ENCODE results near the gene ELAVL2. TPM values are rescaled to one million over a fixed set of nuclear protein-coding genes. Genes with fewer than 3 reads are reported as not detected.

The ELAVL2 gene
- total RNA-seq, 1 donor from 2014 or later, result not detected

GRCh38 chr9:23665051-23665450, 161.0 kb downstream of the ELAVL2 start:
- no peak for DNase-seq (ENCODE audit: low spot score)

DNA sequence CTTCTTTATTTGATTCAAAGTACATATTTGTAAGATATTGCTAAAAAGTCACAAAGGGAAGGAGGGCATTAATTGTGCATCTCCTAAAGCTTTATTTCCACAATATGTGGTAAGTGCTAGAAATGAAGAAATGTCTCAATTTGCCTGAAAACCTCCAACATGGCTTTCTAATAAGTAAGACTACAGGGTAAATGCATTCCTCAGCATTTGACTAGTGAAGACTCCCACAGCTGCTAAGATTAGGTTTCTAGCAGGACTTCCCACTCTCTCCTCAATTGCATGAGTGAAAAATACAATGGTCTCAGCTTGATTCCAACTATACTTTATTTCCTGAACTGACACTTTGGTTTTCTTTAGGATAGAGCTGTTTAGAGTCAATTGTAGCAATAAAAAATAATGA, 162.1 kb downstream of the ELAVL2 start:
- no peak for DNase-seq (ENCODE audit: low spot score)

DNA sequence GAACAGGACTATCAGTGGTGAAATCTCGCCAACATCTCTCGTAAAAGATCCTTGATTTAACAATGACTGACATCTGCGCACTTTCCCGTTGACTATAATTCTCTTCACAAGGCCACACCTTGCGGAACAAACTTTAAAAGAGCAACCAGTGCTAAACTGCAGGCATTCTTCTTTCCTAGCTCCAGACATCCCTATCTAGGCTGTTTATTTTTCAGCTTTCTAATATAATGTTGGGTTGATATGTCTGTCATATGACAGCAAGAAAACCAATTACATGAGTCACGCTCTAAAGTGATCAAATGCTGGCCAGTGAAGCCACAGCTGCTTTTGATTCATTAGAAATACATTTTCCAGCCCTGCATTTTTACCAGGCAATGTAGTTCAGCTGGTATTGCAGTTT, 162.5 kb downstream of the ELAVL2 start:
- no peak for DNase-seq (ENCODE audit: low spot score)

DNA sequence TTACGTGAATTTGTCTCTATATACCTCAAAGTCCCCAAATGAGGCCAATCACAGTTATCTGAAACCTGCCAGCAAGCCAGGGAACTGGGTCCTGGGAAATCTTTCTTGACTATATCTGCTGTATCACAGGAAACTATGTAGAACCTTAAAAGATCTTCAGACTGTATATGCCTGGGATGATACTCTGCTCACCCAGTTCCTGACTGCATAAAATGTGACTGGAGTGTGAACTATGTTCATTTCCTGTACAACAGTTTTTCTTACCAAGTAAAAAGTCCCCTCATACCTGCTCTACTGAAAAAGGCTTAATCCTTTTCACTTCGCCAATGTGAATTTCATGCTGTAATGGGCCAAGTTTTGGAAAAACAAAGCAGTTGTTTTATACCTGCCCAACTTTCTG, 162.9 kb downstream of the ELAVL2 start:
- DNase-seq (ENCODE audit: low spot score), result no peak

- no peak for DNase-seq (ENCODE audit: low spot score)
These were observed 163.7 kb downstream of the ELAVL2 start for GRCh38 chr9:23662320-23662719.

DNA sequence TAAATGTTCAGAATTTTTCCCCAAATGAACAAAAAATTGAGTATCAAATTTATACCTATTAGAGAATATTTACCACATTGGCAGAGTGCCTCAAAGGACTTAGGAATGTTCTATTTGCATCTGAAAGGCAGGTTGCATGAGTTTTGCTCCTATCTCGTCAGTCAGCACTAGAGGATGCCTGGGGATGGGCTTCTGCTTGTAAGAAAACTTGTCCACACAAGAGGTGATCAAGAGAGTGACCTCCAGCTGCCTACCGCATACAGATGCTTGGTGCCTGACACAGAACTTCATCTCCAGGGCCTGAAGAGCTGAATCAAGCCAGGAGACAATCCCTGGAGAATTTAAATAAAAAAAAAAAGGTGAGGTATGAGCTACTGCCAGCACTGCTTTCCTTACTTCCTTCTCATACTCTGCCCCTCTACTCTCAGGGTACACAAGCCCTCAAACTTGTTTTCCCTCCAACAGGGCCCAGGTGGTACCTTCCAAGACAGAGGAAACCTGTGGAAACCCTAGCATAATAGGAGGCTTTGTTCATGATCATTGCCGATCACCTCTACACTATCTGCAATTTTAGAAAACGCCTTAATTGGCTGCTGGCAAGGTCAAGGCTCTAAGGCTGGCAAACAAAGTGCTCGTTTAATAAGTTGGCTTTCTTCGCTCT, 166.6 kb downstream of the ELAVL2 start:
- DNase-seq (ENCODE audit: low spot score), result no peak

DNA sequence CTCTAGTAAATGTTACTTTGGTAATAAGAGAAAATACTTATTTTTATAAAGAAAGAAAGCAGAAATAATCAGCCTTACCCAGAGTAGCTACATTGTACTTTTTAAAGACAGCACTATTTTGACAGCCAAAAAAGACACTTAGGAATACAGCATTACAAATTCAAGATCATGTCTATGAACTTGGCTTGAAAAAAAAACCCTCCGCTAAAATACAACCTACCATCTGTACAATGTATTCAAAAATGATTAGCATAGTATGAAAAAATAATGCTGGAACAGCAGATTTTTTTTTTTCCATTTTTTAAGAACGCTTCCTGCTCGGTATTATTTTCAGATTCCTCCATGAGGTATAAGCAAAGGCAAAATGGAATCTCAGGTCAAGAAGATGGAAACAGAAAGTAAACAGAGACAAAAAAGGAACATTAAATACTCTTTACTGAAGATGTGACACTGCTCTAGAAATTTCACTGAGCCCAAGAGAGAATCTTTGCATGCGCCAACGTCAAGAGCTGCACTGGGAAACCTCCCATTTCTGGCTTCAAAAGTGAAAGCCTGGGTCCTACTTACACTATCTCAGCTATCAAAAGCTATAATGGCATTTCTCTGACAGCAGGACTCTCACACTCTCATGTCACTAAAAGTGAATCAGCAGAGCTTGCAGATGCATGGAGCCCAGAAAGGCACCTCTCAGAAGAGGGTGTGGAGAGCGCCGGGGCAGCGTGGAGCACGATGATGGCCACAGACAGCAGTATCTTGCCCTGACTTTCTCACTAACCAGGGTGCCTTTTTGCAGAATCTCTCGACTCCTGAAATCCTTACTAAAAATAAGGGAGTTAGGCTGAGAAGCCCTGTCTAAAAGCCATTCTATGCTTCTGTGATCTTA, 167.4 kb downstream of the ELAVL2 start:
- no peak for DNase-seq (ENCODE audit: low spot score)

GRCh38 chr9:23651051-23651450, 175.0 kb downstream of the ELAVL2 start:
- DNase-seq (ENCODE audit: low spot score), result no peak

DNA sequence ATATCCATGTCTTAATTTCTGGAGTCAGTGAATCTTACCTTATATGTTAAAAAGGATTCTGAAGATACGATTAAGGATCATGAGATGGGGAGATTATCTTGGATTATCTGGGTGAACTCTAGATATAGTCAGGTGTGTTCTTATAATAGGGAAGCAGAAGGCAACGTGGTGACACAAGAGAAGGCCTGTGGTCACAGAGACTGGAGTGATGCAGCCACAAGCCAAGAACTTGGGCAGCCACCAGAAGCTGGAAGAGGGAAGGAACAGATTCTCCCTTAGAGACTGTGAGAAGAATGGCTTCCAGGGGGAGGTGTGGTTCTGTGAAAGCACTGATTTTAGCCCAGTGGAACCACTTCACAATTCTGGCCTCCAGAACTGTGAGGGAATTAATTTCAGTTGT, 177.4 kb downstream of the ELAVL2 start:
- DNase-seq (ENCODE audit: low spot score), result no peak

DNA sequence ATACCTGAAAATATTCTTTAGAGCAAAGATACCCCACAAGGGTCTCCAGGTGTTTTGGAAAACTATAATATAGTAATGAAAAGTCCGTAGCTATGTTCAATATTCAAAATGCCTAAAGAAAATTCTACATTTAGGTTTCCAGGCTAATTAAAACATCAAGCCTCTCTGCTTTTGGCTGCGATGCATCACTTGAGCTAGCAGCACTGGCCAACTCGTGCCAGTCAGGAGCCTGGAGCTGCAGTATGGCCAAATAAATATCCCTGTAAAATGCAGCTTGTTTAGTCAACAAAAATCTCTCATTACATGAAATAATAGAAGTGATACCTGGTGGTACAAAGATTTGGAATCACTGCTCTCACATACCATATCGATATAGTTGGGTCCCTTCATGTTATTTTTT, 181.1 kb downstream of the ELAVL2 start:
- no peak for DNase-seq (ENCODE audit: low spot score)

DNA sequence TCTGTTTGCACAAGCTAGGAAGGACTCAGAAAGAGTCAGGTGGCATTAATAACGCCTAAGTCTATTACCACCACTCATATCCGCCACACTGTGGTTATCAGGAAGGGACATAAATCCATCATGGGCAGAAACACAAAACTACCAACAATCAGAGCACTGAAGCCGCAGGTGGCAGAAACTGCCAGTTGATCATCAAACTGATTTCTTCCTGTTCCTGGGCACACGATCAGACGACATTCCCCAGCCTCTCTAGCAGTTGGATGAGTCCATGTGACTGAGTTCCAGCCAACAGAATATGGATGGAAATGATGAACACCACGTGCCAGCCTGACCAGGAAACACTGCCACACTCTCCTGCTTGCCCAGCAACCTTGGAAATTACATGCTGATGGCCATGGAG, 181.7 kb downstream of the ELAVL2 start:
- DNase-seq (ENCODE audit: low spot score), result no peak

DNA sequence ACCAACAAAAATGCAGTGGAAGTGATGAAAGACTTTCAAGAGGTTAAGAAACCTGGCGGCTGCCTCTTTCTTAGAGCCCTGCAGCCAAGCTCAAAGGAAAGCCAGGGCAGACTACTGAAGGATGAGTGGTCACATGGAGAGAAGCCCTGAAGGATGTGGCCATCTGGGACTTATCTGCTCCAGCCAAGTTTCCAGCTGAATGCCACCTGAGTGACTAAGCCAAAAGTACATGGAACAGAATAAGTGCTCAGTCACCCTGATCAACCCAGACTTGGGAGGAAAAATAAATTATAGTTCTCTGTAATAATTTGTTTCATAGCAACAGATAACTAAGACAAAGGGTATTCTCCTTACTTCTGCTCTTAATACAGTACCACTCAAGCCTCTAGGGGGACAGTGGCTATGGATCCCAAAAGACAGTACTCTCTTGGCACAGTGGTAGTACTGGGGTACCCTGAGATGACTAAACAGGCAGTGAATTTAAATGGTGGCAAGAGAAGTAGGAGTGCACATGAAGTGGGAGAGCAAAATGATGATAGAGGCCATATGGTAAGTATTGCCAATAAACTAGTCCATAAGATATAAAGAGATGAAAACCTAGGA, 182.3 kb downstream of the ELAVL2 start:
- DNase-seq (ENCODE audit: low spot score), result no peak
